Activated T-cell treated with anti-CD3 and anti-CD28 coated beads for 1 hour (primary cell): ENCODE measurements around the gene FAAP20.

Experiments used
- DNase-seq: peaks from one replicate; pipeline ENCODE4 v3.0.0-alpha.2; 2020; ENCODE audit warnings: low read depth

Gene FAAP20

GRCh38 chr1:2229911-2230731, 35.5 kb upstream of the FAAP20 start:
- DNase-seq = no peak

- DNase-seq = no peak
Measured at GRCh38 chr1:2229037-2229864, 34.7 kb upstream of the FAAP20 start.

GRCh38 chr1:2228694-2229036, 34.1 kb upstream of the FAAP20 start:
- no peak for DNase-seq

- DNase-seq = no peak
Measured at GRCh38 chr1:2228157-2228594, 33.6 kb upstream of the FAAP20 start, which contains the start of gene SKI. TSS of gene SKI (plus strand) at chr1:2228319. CDS start at chr1:2228767, 448 bp downstream.

- peak; percentile 87 for DNase-seq
Measured at GRCh38 chr1:2227346-2228156, 33.0 kb upstream of the FAAP20 start.

- DNase-seq = no peak
Measured at GRCh38 chr1:2226525-2227345, 32.2 kb upstream of the FAAP20 start.

- no peak for DNase-seq
Measured at GRCh38 chr1:2224631-2225428, 30.3 kb upstream of the FAAP20 start.

- no peak for DNase-seq
Measured at GRCh38 chr1:2224170-2224584, 29.6 kb upstream of the FAAP20 start.

- no peak for DNase-seq
Measured at GRCh38 chr1:2221271-2221670, 26.7 kb upstream of the FAAP20 start.

GRCh38 chr1:2216767-2217058, 22.1 kb upstream of the FAAP20 start:
- no peak for DNase-seq

GRCh38 chr1:2215909-2216766, 21.6 kb upstream of the FAAP20 start:
- DNase-seq = no peak

- DNase-seq = no peak
Measured at GRCh38 chr1:2215329-2215728, 20.8 kb upstream of the FAAP20 start.

GRCh38 chr1:2214541-2215241, 20.1 kb upstream of the FAAP20 start:
- no peak for DNase-seq

GRCh38 chr1:2213576-2214505, 19.3 kb upstream of the FAAP20 start:
- no peak for DNase-seq

- DNase-seq = no peak
Measured at GRCh38 chr1:2212532-2213491, 18.2 kb upstream of the FAAP20 start.

- no peak for DNase-seq
Measured at GRCh38 chr1:2212274-2212531, 17.6 kb upstream of the FAAP20 start.

GRCh38 chr1:2210786-2211185, 16.2 kb upstream of the FAAP20 start:
- DNase-seq = no peak
